Activated naive CD8-positive, alpha-beta T cell treated with anti-CD3 and anti-CD28 coated beads for 36 hours (primary cell): Measurements from ENCODE around the gene ZFYVE27. TPM values are rescaled to one million over a fixed set of nuclear protein-coding genes. Genes with fewer than 3 reads are reported as not detected.

Experiments
- DNase-seq: peaks from one replicate; pipeline ENCODE4 v3.0.0; 2021
- H3K27ac Mint-ChIP-seq: one replicate; pipeline ENCODE4 v1.8.0; 2022; ENCODE audit warnings: mild to moderate bottlenecking, moderate library complexity, mixed read lengths
- H3K27me3 Mint-ChIP-seq: one replicate; pipeline ENCODE4 v1.8.0; 2022; ENCODE audit warnings: mild to moderate bottlenecking, mixed read lengths
- H3K36me3 Mint-ChIP-seq: one replicate; pipeline ENCODE4 v1.8.0; 2021; ENCODE audit warnings: mild to moderate bottlenecking, mixed read lengths
- H3K4me1 Mint-ChIP-seq: one replicate; pipeline ENCODE4 v1.8.0; 2021; ENCODE audit warnings: mixed read lengths
- H3K4me3 Mint-ChIP-seq: one replicate; pipeline ENCODE4 v1.8.0; 2022; ENCODE audit warnings: mild to moderate bottlenecking, moderate library complexity, mixed read lengths
- H3K9me3 Mint-ChIP-seq: one replicate; pipeline ENCODE4 v1.8.0; 2022; ENCODE audit warnings: mixed read lengths
- total RNA-seq, 2 experiments: library from RNA; stranded (reverse); gene quantifications; one replicate each; pipeline ENCODE4 v1.2.3, GENCODE V29; 2021

Gene ZFYVE27
- total RNA-seq, 2 experiments from 2014 or later: 20.9 to 22.8 TPM

DNA sequence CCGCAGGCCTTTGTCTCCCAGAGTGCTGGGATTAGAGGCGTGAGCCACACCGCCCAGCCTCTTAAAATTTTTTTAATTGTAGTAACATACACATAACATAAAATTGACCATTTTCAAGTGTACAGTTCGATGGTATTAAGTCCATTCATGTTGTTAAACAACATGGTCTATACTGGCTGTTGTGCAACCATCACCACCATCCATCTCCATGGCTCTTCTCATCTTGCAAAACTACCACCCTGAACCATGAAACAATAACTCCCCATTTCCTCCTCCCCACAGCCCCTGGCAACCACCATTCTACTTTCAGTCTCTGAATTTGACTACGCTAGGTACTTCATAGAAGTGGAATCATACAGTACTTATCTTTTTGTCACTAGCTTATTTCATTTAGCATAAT is 7.9 kb upstream of the ZFYVE27 start:
- Mint-ChIP-seq H3K27me3 (peaks cover 11% of the 10 kb centered on the region), H3K27ac (no peak overlapping the region), H3K4me1 (peaks cover 4% of the 10 kb centered on the region), H3K36me3 (no peaks in the 10 kb centered on the region), H3K9me3 (no peaks in the 10 kb centered on the region), H3K4me3 (no peak overlapping the region)
- no peak for DNase-seq

- Mint-ChIP-seq H3K27me3 (peaks cover 7% of the 10 kb centered on the region), H3K4me3 (no peak overlapping the region), H3K9me3 (no peaks in the 10 kb centered on the region), H3K27ac (no peak overlapping the region), H3K4me1 (peaks cover 6% of the 10 kb centered on the region), H3K36me3 (no peaks in the 10 kb centered on the region)
- peak; percentile 34 for DNase-seq
Observed at GRCh38 chr10:97731346-97732051, 5.4 kb upstream of the ZFYVE27 start.

GRCh38 chr10:97732052-97732359 is 4.9 kb upstream of the ZFYVE27 start:
- H3K4me1 Mint-ChIP-seq: peaks cover 9% of the 10 kb centered on the region
- no peaks in the 10 kb centered on the region for H3K36me3 Mint-ChIP-seq
- no peak overlapping the region for H3K4me3 Mint-ChIP-seq
- peaks cover 7% of the 10 kb centered on the region for H3K27me3 Mint-ChIP-seq
- no peaks in the 10 kb centered on the region for H3K9me3 Mint-ChIP-seq
- no peak overlapping the region for H3K27ac Mint-ChIP-seq
- DNase-seq: no peak

GRCh38 chr10:97733256-97733655 is 3.7 kb upstream of the ZFYVE27 start:
- peaks cover 7% of the 10 kb centered on the region for H3K27me3 Mint-ChIP-seq
- no peaks in the 10 kb centered on the region for H3K9me3 Mint-ChIP-seq
- H3K4me1 Mint-ChIP-seq: peaks cover 16% of the 10 kb centered on the region
- no peak overlapping the region for H3K4me3 Mint-ChIP-seq
- no peak overlapping the region for H3K27ac Mint-ChIP-seq
- no peak for DNase-seq
- peaks cover 8% of the 10 kb centered on the region for H3K36me3 Mint-ChIP-seq

GRCh38 chr10:97734021-97734420 is 2.9 kb upstream of the ZFYVE27 start:
- DNase-seq: no peak
- no peak overlapping the region for H3K27ac Mint-ChIP-seq
- H3K9me3 Mint-ChIP-seq: no peaks in the 10 kb centered on the region
- peaks cover 7% of the 10 kb centered on the region for H3K27me3 Mint-ChIP-seq
- H3K4me1 Mint-ChIP-seq: peaks cover 20% of the 10 kb centered on the region
- H3K4me3 Mint-ChIP-seq: no peak overlapping the region
- H3K36me3 Mint-ChIP-seq: peaks cover 10% of the 10 kb centered on the region

GRCh38 chr10:97736403-97736901 is 476 bp upstream of the ZFYVE27 start:
- Mint-ChIP-seq H3K9me3 (no peaks in the 10 kb centered on the region), H3K4me3 (peak overlapping the region; percentile 98), H3K36me3 (peaks cover 26% of the 10 kb centered on the region), H3K4me1 (peaks cover 40% of the 10 kb centered on the region), H3K27ac (peak overlapping the region; percentile 96), H3K27me3 (no peaks in the 10 kb centered on the region)
- DNase-seq: no peak

DNA sequence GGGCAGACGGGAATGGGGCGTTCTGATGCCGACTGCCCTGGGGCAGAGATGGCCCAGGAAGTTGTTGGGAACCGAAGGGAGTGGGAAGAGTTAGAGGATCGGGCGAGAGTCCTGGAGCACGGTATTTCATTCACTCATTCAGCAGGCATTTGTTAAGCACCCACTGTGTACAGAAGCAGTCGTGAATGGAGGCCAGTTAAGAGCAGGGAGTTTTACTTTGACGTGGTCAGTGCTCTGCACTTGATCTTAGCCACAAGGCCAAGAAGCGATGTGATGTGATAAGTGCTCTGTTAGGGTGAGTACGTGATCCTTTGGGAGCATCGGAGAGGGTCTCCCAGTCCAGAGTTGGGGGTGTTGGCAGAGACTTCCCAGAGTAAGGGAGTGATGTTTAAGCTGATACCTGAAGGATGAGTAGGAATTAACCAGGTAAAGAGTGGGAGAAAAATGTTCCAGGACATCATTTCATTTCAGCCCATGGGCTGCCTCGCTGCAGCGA is 890 bp downstream of the ZFYVE27 start:
- H3K4me1 Mint-ChIP-seq: peaks cover 42% of the 10 kb centered on the region
- no peak for DNase-seq
- H3K27ac Mint-ChIP-seq: peak overlapping the region; percentile 96
- peak overlapping the region; percentile 98 for H3K4me3 Mint-ChIP-seq
- peaks cover 28% of the 10 kb centered on the region for H3K36me3 Mint-ChIP-seq
- no peaks in the 10 kb centered on the region for H3K9me3 Mint-ChIP-seq
- H3K27me3 Mint-ChIP-seq: no peaks in the 10 kb centered on the region

GRCh38 chr10:97738616-97739015 is 1.7 kb downstream of the ZFYVE27 start:
- no peaks in the 10 kb centered on the region for H3K9me3 Mint-ChIP-seq
- H3K27me3 Mint-ChIP-seq: no peaks in the 10 kb centered on the region
- no peak for DNase-seq
- no peak overlapping the region for H3K27ac Mint-ChIP-seq
- H3K4me3 Mint-ChIP-seq: peak overlapping the region; percentile 98
- peaks cover 31% of the 10 kb centered on the region for H3K36me3 Mint-ChIP-seq
- H3K4me1 Mint-ChIP-seq: peaks cover 48% of the 10 kb centered on the region

- DNase-seq: no peak
- H3K27me3 Mint-ChIP-seq: no peaks in the 10 kb centered on the region
- no peak overlapping the region for H3K27ac Mint-ChIP-seq
- H3K36me3 Mint-ChIP-seq: peaks cover 42% of the 10 kb centered on the region
- no peaks in the 10 kb centered on the region for H3K9me3 Mint-ChIP-seq
- peaks cover 51% of the 10 kb centered on the region for H3K4me1 Mint-ChIP-seq
- H3K4me3 Mint-ChIP-seq: no peak overlapping the region
Observed at GRCh38 chr10:97740613-97741012, 3.7 kb downstream of the ZFYVE27 start.

DNA sequence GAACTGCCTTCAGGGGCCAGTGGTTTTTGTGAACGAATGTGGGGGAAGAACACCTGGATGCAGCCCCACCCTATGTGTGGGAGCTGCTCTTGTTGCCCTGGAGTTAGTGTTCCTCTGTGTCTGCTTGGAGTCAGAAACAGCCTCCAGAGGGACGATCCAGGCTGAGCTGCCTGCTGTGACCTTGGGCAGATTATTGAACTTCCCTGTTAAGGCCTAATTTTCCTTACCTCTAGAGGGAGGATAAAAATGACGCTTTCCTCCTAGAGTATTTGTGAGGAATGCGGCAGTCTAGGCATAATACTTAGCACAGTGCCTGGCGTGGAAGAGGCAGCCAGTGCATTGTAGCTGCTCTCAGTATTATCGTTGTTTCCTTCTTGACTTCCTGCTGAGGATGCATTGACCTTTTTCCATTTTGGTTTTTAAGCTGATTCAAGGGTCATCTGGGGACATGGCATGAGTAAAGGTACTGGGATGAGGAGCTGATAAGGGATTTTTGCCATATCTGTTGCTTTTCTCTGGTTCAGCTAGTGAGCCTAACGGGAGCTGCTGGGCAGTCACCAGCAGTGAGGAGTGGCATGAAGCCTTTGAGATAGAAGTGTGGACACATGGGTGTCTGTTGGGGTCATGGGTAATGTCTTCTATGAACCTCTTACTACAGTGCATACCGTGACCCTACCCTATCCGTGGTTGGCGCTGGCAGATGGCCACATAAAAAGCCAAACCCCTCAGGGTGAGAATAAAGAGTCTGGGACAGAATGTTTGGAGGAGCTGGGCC is 6.4 kb downstream of the ZFYVE27 start:
- H3K9me3 Mint-ChIP-seq: no peaks in the 10 kb centered on the region
- no peak overlapping the region for H3K4me3 Mint-ChIP-seq
- no peak overlapping the region for H3K27ac Mint-ChIP-seq
- peaks cover 36% of the 10 kb centered on the region for H3K4me1 Mint-ChIP-seq
- H3K36me3 Mint-ChIP-seq: peaks cover 40% of the 10 kb centered on the region
- H3K27me3 Mint-ChIP-seq: no peaks in the 10 kb centered on the region
- DNase-seq: no peak

GRCh38 chr10:97744405-97745035 is 7.6 kb downstream of the ZFYVE27 start:
- H3K9me3 Mint-ChIP-seq: no peaks in the 10 kb centered on the region
- peaks cover 31% of the 10 kb centered on the region for H3K4me1 Mint-ChIP-seq
- H3K36me3 Mint-ChIP-seq: peaks cover 40% of the 10 kb centered on the region
- DNase-seq: no peak
- H3K27me3 Mint-ChIP-seq: no peaks in the 10 kb centered on the region
- H3K4me3 Mint-ChIP-seq: no peak overlapping the region
- H3K27ac Mint-ChIP-seq: peak overlapping the region; percentile 43

GRCh38 chr10:97747573-97747972 is 10.6 kb downstream of the ZFYVE27 start:
- Mint-ChIP-seq H3K27ac (no peak overlapping the region), H3K9me3 (no peaks in the 10 kb centered on the region), H3K27me3 (no peaks in the 10 kb centered on the region), H3K4me1 (peaks cover 10% of the 10 kb centered on the region), H3K36me3 (peaks cover 26% of the 10 kb centered on the region), H3K4me3 (no peak overlapping the region)
- DNase-seq: no peak

- Mint-ChIP-seq H3K4me3 (no peak overlapping the region), H3K4me1 (peaks cover 7% of the 10 kb centered on the region), H3K36me3 (peaks cover 29% of the 10 kb centered on the region), H3K9me3 (no peaks in the 10 kb centered on the region), H3K27me3 (no peaks in the 10 kb centered on the region), H3K27ac (no peak overlapping the region)
- DNase-seq: no peak
Observed at GRCh38 chr10:97748116-97748515, 11.2 kb downstream of the ZFYVE27 start.

- peaks cover 22% of the 10 kb centered on the region for H3K36me3 Mint-ChIP-seq
- H3K27me3 Mint-ChIP-seq: no peaks in the 10 kb centered on the region
- H3K27ac Mint-ChIP-seq: no peak overlapping the region
Observed at GRCh38 chr10:97752956-97753355, 16.0 kb downstream of the ZFYVE27 start.

GRCh38 chr10:97754726-97755125 is 17.8 kb downstream of the ZFYVE27 start:
- no peaks in the 10 kb centered on the region for H3K9me3 Mint-ChIP-seq
- DNase-seq: no peak
- H3K27me3 Mint-ChIP-seq: no peaks in the 10 kb centered on the region
- H3K4me3 Mint-ChIP-seq: no peak overlapping the region
- no peak overlapping the region for H3K27ac Mint-ChIP-seq
- H3K4me1 Mint-ChIP-seq: no peaks in the 10 kb centered on the region
- H3K36me3 Mint-ChIP-seq: peaks cover 24% of the 10 kb centered on the region

More at GRCh38 chr10:97752956-97753355, 16.0 kb downstream of the ZFYVE27 start:
- Mint-ChIP-seq H3K4me1 (no peaks in the 10 kb centered on the region), H3K9me3 (no peaks in the 10 kb centered on the region), H3K4me3 (no peak overlapping the region)
- DNase-seq: no peak
